HG03469 (cell line): Measurements from ENCODE around the gene BOLA3.
"Not testable (repeated sequence)": the region's sequence is repeated elsewhere in the genome, so short reads cannot be mapped to it uniquely, and the experiment has no call there.

Source experiments
- ATAC-seq: cut with Tn5 transposase; IDR thresholded peaks from one replicate; pipeline ENCODE4 v1.9.1; 2021; ENCODE audit warnings: mild to moderate bottlenecking, moderate library complexity, moderate number of reproducible peaks; ENCODE audit not compliant: unreplicated experiment

The BOLA3 gene

GRCh38 chr2:74147727-74148456 lies at the start of gene BOLA3:
Gene BOLA3 (minus strand): TSS chr2:74147912. CDS start chr2:74147874, 38 bp downstream.
- peak; percentile 60 for ATAC-seq

GRCh38 chr2:74197049-74197448 lies 49.3 kb upstream of the BOLA3 start:
- no peak for ATAC-seq

GRCh38 chr2:74194799-74195198 lies 47.1 kb upstream of the BOLA3 start:
- no peak for ATAC-seq

GRCh38 chr2:74191596-74192380 lies 44.1 kb upstream of the BOLA3 start:
- ATAC-seq: no peak

- ATAC-seq: no peak
These were observed 41.0 kb upstream of the BOLA3 start for GRCh38 chr2:74188696-74189095.

GRCh38 chr2:74188018-74188601 lies 40.4 kb upstream of the BOLA3 start:
- no peak for ATAC-seq

- not testable (repeated sequence) for ATAC-seq
These were observed 39.0 kb upstream of the BOLA3 start for GRCh38 chr2:74186706-74187105.

- ATAC-seq: peak; percentile 59
These were observed 38.3 kb upstream of the BOLA3 start for GRCh38 chr2:74186038-74186437.

GRCh38 chr2:74183878-74184277 lies 36.2 kb upstream of the BOLA3 start:
- ATAC-seq: no peak

GRCh38 chr2:74181739-74182138 lies 34.0 kb upstream of the BOLA3 start:
- no peak for ATAC-seq

GRCh38 chr2:74179063-74179865 lies 31.6 kb upstream of the BOLA3 start:
- ATAC-seq: no peak

GRCh38 chr2:74178211-74179062 lies 30.7 kb upstream of the BOLA3 start, which contains the start of gene MOB1A:
Gene MOB1A (minus strand): TSS chr2:74178879. CDS start chr2:74178674, 205 bp downstream.
- peak; percentile 55 for ATAC-seq

GRCh38 chr2:74177696-74178095 lies 30.0 kb upstream of the BOLA3 start:
- no peak for ATAC-seq

- no peak for ATAC-seq
These were observed 27.2 kb upstream of the BOLA3 start for GRCh38 chr2:74174909-74175308.

GRCh38 chr2:74168739-74169138 lies 21.0 kb upstream of the BOLA3 start:
- no peak for ATAC-seq

- no peak for ATAC-seq
These were observed 17.0 kb upstream of the BOLA3 start for GRCh38 chr2:74164761-74165160.

- no peak for ATAC-seq
These were observed 15.2 kb upstream of the BOLA3 start for GRCh38 chr2:74162951-74163350.

- ATAC-seq: no peak
These were observed 8.1 kb upstream of the BOLA3 start for GRCh38 chr2:74155830-74156229.

- no peak for ATAC-seq
These were observed 5.2 kb upstream of the BOLA3 start for GRCh38 chr2:74152954-74153353.
